Endothelial cell (in vitro differentiated cells): Measurements from ENCODE around the gene TCN2. TPM values are rescaled to one million over a fixed set of nuclear protein-coding genes. Genes with fewer than 3 reads are reported as not detected.

Source experiments
- DNase-seq: peaks from one replicate; pipeline ENCODE4 v3.0.0; 2021; ENCODE audit warnings: low spot score
- H3K27ac Mint-ChIP-seq: one replicate; pipeline ENCODE4 v1.8.0; 2021; ENCODE audit warnings: mixed read lengths, inconsistent platforms; ENCODE audit not compliant: unreplicated experiment
- H3K27me3 Mint-ChIP-seq: one replicate; pipeline ENCODE4 v1.8.0; 2021; ENCODE audit warnings: mild to moderate bottlenecking, moderate library complexity, mixed read lengths, inconsistent platforms; ENCODE audit not compliant: unreplicated experiment
- H3K36me3 Mint-ChIP-seq: one replicate; pipeline ENCODE4 v1.8.0; 2021; ENCODE audit warnings: mild to moderate bottlenecking, low read depth, mixed read lengths, inconsistent platforms; ENCODE audit not compliant: unreplicated experiment
- H3K4me1 Mint-ChIP-seq: one replicate; pipeline ENCODE4 v1.8.0; 2021; ENCODE audit warnings: mild to moderate bottlenecking, mixed read lengths, inconsistent platforms; ENCODE audit not compliant: unreplicated experiment
- H3K4me3 Mint-ChIP-seq: one replicate; pipeline ENCODE4 v1.8.0; 2021; ENCODE audit warnings: mild to moderate bottlenecking, mixed read lengths, inconsistent platforms; ENCODE audit not compliant: unreplicated experiment
- H3K9me3 Mint-ChIP-seq: one replicate; pipeline ENCODE4 v1.8.0; 2021; ENCODE audit warnings: mixed read lengths, inconsistent platforms; ENCODE audit not compliant: unreplicated experiment
- CTCF ChIP-seq: fragments of 200-600 bp; sonication (generic); IDR thresholded peaks from one replicate; pipeline ENCODE4 v1.5.0; 2021; ENCODE audit warnings: antibody characterized with exemption; ENCODE audit not compliant: unreplicated experiment
- total RNA-seq: library from RNA; stranded (reverse); fragmentation: NEBNext Ultra II Directional; extraction: Animal tissue kit (Norgen Biotek cat#: 25700); gene quantifications from one replicate; pipeline ENCODE4 v1.2.1, GENCODE V29; 2021; ENCODE audit not compliant: unreplicated experiment

The TCN2 gene
- total RNA-seq, 1 donor from 2014 or later, result 59.5 TPM

- Mint-ChIP-seq H3K36me3 (peaks cover 17% of the 10 kb centered on the region), H3K9me3 (no peaks in the 10 kb centered on the region), H3K27me3 (peaks cover 3% of the 10 kb centered on the region), H3K27ac (peak overlapping the region; percentile 54), H3K4me3 (no peak overlapping the region), H3K4me1 (peaks cover 47% of the 10 kb centered on the region)
- no peak for DNase-seq
- no peak for TF ChIP-seq CTCF
Observed at GRCh38 chr22:30610299-30610698, 3.3 kb downstream of the TCN2 start.

GRCh38 chr22:30611197-30611596 lies 4.2 kb downstream of the TCN2 start:
- DNase-seq, result no peak
- Mint-ChIP-seq H3K4me1 (peaks cover 39% of the 10 kb centered on the region), H3K9me3 (no peaks in the 10 kb centered on the region), H3K36me3 (peaks cover 23% of the 10 kb centered on the region), H3K27ac (no peak overlapping the region), H3K27me3 (peaks cover 3% of the 10 kb centered on the region), H3K4me3 (no peak overlapping the region)
- no peak for TF ChIP-seq CTCF

GRCh38 chr22:30612789-30613188 lies 5.8 kb downstream of the TCN2 start:
- Mint-ChIP-seq H3K36me3 (peaks cover 36% of the 10 kb centered on the region), H3K27me3 (peaks cover 3% of the 10 kb centered on the region), H3K9me3 (no peaks in the 10 kb centered on the region), H3K4me1 (peaks cover 26% of the 10 kb centered on the region), H3K27ac (no peak overlapping the region), H3K4me3 (no peak overlapping the region)
- no peak for TF ChIP-seq CTCF
- DNase-seq, result no peak

GRCh38 chr22:30614268-30614667 lies 7.3 kb downstream of the TCN2 start:
- Mint-ChIP-seq H3K36me3 (peaks cover 36% of the 10 kb centered on the region), H3K4me3 (no peak overlapping the region), H3K27ac (no peak overlapping the region), H3K27me3 (peaks cover 2% of the 10 kb centered on the region), H3K9me3 (no peaks in the 10 kb centered on the region), H3K4me1 (peaks cover 13% of the 10 kb centered on the region)
- TF ChIP-seq CTCF, result no peak
- DNase-seq, result no peak

- H3K9me3 Mint-ChIP-seq, result no peaks in the 10 kb centered on the region
Observed at GRCh38 chr22:30614879-30615278, 7.9 kb downstream of the TCN2 start.

More at GRCh38 chr22:30614879-30615278, 7.9 kb downstream of the TCN2 start:
- Mint-ChIP-seq H3K36me3 (peaks cover 36% of the 10 kb centered on the region), H3K4me1 (peaks cover 7% of the 10 kb centered on the region), H3K27me3 (no peaks in the 10 kb centered on the region), H3K27ac (no peak overlapping the region), H3K4me3 (no peak overlapping the region)
- no peak for DNase-seq
- no peak for TF ChIP-seq CTCF
